Renal cortex interstitium (tissue), 11 donors: ENCODE data around the gene POLA1. TPM values are rescaled to one million over a fixed set of nuclear protein-coding genes. Genes with fewer than 3 reads are reported as not detected.

Experiments
- DNase-seq, 11 donors: peaks; one replicate each; pipeline ENCODE4 v3.0.0-alpha.2; 2013; ENCODE audit warnings: low read depth in 9 of 11, low spot score in 4 of 11; ENCODE audit errors: extremely low read depth in 1 of 11
- polyA plus RNA-seq, 3 donors: library from polyadenylated mRNA; unstranded; fragments of 120-200 nt; gene quantifications; one replicate each; pipeline ENCODE4 v1.2.1, GENCODE V29; 2013; ENCODE audit not compliant: insufficient read length in 3 of 3

The POLA1 gene
- polyA plus RNA-seq, 3 donors: 15.5 to 19.6 (median 18.9) TPM

DNA sequence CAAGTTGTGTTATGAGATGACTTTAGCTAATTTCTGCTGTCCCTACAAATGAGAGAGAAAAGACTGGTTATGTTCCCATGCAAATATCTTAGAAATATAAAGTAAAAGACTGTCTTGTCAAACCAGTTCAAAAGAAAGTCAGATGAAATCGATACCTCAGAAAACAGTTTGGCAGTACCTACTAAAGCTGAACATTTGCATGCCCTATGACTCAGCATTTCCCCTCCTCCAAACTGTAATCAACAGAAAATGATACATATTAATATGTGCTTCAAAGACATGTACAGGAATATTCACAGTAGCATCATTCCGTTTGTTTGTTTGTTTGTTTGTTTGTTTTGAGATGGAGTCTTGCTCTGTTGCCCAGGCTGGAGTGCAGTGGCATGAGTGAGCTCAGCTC, 231.7 kb downstream of the POLA1 start:
- DNase-seq: no peak

DNA sequence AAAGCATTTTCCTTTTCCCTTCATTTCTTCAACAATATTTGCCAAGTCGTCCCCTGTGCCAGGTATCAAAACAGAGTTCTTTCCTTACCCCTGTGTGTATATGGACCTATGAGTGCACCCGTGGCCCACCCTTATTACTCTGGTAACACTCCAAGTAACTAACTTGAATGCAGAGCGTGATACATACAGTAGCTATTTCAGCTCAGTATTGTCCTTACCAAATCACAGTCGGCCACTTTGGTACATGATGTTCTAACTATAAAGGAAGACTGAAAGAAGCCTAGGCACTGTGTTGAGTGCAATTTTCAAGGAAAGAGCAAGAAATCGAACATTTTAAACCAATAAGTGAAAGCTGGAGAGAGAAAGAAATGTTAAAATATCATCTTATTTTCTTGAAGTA, 233.7 kb downstream of the POLA1 start:
- DNase-seq: no peak

DNA sequence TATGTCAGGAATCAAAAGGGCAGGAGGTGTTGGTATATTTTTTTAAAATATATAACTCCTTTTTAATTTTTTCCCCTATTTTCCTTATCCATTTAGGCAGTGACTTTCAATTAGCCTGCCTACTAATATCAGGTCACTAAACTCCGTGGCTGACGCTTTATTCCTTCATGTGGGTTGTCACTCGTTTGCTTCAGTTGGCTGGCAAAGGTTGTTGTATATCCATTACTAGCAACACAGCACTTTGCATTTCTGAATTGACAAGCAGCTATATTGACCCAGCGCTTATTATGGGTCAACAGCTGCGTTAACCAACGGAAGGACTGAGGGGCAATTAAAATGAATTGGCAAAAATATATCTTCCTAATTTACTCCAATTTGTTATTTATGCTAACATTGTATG, 234.4 kb downstream of the POLA1 start:
- no peak for DNase-seq

DNA sequence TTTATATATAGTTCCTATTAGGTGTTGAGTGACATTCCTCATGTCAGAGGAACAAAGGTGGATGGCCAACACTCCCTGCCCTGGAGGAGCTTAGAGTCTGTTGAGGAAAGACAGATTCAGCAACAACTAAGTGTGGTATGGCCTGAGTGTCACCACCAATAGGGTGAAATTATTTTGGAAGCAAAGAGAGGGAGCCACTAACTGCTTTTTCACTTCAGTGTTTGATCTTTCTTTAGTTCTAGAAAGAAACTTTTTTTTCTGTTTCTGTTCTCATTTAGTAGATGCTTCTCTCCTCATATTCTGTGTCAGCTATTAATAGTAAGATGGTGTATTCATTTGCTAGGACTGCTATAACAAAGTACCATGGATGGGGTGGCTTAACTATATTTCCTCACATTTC, 240.6 kb downstream of the POLA1 start:
- no peak for DNase-seq

DNA sequence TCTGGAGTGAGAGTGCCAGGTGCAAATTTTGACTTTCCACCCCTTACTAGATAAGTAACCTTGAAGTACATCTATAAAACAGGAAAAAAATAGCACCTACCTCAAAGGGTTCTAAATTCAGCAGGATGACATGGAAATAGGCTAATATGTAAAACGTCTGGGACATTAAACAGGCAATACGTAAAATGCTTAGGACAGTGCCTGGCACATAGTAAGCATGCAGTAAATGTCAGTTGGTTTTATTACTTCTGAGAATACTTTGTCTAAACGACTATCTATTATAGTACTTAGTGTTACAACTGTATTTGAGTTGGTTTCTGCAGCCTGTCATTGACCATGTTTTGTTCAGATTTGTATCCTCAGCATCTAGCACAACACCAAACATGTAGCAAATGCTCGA, 251.3 kb downstream of the POLA1 start:
- DNase-seq: no peak

DNA sequence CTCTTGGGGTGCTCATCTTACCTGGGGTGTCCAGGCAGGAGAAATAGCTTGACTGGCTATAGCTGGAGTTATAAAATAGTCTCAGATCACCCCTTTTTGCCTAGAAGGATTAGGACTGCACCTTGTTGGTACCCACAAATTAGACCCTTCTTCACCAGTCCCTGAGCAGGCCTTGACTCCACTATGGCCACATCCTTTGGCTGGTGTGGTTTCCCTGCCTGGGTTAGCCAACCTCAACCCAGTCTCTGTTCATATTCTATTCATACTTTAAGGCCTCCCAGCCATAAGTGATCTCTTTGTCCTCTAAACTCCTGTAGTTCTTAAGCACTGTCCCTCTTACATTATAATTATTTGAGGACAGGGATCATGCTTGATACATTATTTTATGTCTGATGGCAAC, 252.7 kb downstream of the POLA1 start:
- DNase-seq: no peak

DNA sequence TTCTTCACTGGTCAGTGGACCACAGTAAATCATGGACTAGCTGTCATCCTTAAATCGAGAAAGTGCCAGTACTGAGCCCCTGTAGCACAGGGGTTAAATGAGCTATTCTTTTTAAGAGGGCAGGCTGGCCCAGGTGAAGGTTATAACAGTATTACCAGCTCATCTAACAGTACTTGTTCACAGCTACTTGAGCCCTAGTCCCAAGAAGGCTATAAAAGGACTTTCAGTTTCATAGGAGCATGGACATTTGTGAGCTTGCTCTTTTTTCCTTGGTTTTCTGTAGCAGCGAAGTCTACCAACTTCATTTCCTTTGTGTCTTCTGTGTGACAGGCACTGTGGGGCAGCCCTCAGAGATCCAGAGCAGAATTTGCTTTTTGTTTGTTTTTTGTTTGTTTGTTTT, 261.0 kb downstream of the POLA1 start:
- DNase-seq: no peak

DNA sequence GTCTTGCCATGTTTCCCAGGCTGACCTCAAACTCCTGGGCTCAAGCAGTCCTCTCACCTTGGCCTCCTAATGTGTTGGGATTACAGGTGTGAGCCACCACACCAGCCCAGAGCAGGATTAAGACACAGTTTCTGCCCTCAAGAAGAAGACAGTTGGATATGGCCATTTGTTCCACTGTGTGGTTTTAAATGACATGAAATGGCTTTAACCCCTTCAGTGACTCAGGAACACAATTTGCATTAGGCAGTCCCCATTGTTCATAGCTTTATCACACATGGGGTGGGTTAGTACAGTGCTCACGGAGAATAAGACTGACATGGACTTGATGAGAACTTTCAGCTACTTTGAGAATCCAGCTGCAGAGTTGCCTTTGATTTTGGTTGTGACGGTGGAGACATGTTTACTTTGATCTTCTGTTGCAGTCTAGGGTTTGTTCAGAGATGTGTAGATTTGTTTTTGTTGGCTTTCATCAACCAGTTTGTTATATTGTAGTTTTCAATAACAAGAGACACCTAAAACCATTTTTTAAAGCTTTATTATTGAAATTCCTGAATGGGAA, 261.7 kb downstream of the POLA1 start:
- DNase-seq: no peak

DNA sequence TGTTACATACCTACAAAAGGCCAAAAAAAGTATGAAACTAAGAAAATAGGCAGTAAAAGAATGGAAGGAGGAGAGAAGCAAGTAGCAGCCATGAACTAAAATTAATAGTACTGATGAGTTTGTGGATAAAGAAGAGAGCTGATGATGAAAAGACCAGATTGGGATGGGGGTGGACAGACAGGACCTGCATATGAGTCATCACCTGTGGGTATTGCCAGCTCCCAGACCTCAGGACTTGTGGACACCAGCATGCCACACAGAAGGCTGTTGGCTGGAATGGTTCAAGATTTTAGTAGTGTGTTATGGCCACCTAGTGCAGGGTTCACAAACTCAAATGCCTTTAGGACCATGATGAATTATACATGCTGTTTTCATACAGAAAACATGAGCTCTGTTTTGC, 263.1 kb downstream of the POLA1 start:
- DNase-seq: no peak

DNA sequence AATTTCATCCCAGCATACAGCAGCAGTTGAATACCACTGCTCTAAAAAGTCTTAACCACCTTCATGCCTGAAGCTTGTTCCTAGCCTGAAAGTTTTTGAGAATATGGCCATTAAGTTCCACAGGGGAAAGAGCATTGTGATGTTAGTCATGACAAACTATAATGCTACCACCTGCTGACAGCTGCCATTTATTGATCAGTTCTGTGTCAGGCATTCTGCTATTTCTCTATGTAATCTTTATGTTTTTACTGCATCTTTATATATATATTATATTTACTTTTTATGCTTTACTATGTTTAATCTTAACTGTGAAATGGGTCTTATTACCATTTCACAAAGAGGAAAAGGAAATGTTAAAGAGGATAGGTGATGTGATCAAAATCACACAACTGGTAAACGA, 268.1 kb downstream of the POLA1 start:
- DNase-seq: no peak

DNA sequence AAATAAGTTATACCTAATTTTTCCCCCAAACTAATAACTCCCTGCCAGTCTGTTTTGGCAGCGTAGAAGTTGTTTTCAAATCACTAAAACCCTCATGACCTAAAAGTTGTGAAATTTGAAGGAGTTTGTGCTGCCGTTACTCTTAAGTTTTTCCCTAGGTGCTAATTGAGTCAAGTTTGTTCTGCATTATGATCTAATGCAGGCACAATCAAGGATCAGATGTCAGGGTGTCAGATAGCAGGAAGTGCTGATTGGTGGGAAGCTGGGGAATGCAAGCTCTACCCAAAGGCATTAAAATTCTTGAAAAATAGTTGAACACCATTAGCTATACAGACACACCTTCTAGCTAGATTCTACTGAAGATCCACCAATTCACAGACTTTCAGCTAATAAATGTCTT, 270.1 kb downstream of the POLA1 start:
- no peak for DNase-seq

DNA sequence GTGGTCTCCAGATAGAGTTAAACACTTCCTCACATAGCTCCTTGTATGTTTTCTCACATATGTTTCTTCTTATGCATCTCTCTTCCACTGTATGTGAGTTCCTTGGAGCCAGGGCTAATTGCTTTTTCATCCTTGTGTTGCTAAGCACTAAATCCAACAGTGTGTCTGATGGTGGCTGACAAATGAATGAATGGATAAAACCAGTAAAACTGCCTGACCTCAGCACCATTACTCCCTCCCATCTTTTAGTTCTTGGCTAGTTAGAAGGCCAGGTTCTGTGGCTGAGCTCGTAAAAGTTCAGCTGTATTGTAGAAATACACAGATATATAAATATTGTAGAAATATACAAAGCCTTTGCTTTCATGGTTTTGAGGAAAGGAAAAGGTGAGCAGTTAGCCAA, 271.7 kb downstream of the POLA1 start:
- no peak for DNase-seq

DNA sequence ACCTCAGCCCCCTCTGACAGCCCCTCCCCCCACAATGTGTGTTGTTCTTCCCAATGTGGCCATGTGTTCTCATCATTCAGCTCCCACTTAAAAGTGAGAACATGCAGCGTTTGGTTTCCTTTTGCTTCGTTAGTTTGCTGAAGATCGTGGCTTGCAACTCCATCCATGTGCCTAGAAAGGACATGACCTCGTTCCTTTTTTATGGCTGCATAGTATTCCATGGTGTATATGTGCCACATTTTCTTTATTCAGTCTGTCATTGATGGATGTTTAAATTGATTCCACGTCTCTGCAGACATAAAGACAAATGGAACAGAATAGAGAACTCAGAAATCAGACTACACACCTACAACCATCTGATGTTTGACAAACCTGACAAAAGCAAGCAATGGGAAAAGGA, 276.1 kb downstream of the POLA1 start:
- no peak for DNase-seq

DNA sequence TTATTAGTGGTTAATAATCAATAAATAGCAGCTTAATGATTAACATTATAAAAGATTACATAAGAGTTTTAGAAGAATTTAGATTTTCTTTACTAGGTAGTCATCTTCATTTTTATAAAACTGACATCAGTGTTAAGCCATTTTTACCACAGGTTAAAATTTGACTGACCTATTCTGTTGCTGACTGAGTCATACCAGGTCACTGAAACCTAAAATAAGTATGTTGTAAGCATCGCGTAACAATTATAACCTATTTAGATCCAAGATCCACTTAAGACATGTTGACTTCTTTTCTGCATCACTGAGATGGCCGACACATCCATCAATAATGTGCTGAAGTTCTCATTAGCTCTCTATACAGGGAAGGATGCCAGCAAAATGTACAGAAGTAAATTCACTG, 285.4 kb downstream of the POLA1 start:
- no peak for DNase-seq

DNA sequence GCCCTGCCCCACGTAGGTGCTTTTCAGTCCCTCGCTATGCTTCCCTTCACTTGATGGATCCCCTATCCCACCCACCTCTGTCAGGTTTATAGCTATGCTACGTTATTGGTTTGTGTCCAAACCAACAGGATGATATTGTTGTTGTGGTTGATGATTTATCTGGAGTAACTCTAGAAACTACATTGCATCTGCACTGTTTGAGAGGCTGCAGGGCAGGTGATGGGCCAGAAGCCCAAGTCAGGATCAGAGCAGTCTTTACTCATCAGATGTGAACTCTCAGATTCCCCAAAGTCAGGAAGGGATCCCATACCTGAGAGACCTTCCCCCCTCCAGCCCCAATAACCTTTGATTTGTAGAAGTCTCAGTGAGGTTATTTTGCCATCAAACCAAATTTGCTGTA, 287.3 kb downstream of the POLA1 start:
- DNase-seq: no peak

DNA sequence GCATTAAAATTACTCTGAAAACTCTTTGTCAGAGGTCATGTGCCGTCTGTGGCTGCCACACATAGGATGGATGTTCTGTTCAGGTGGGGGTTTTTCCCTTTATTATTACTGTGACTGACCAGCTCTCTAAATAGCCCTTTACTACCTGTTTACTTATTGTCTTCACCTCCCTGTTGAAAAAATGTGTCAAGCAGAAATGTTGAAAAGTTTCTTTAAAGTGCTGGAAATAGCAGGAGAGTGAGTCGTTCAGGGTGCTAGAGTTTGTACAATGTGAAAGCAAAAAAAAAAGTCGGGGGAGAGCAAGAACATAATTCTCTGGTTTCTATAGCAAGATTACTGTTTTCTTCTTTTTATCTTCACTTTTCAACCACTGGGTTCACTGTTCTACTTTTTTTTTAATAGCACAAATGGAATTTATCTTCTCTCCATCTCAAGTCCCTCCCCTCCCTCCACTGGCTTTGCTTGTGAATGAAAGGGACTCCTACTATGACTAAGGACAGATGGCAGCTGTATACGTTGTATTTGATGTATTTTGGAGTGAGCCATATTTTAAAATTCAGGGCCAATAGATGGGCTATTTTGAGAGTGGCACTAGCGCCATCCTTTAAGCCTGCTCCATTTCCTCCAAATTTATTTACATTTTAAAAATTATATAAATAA, 288.7 kb downstream of the POLA1 start:
- no peak for DNase-seq

DNA sequence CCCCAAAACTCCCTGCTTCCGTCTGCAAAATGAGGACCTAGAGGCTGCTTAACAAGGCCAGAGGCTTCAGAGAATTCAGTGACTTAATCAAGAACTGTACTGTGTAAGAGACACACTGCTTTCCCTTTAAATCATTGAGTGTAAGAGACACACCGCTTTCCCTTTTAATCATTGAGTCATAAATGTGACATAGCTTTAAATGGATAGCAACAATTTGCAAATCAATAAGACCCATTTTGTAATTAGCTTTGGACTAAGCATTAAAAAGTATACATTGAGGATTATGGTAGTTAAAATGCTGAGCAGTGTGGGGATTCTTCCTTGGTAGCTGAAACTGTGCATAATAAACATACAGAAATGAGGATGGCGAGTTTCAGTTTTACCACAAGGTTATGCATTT, 290.2 kb downstream of the POLA1 start:
- no peak for DNase-seq

DNA sequence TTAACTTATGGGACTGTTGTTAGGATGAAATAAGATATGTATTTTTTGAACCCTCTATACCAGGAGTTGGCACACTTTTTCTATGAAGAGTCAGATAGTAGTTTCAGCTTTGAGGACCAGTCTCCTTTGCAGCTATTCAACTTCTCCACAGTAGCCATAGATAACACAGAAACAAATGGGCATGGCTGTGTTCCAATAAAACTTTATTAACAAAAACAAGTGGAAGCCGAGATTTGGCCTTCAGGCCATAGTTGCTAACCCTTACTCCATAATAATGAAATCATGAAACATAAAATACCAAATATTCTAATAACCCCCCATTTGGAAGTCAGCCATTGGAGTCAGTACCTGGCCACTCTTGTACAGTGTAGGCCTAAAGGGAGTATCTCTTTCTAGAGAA, 291.4 kb downstream of the POLA1 start:
- no peak for DNase-seq

DNA sequence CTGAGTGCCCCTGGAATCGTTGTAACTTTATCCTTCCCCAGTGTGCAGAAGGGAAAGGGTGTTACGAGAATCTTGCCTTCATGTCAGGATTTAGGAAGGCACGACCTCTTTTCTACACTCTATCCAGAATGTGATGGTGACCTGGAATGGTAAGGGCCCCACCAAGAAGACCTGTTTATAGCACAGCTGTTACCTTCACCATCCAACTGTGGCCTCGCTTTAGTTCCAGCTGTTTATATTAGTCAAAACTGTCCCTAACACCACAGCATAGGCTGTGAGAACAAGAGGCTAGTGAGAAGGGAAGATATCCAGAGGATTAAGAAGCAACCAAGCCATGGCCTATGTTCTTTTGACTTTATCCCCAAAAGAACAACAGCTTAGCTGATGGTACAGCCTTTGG, 294.0 kb downstream of the POLA1 start:
- no peak for DNase-seq

DNA sequence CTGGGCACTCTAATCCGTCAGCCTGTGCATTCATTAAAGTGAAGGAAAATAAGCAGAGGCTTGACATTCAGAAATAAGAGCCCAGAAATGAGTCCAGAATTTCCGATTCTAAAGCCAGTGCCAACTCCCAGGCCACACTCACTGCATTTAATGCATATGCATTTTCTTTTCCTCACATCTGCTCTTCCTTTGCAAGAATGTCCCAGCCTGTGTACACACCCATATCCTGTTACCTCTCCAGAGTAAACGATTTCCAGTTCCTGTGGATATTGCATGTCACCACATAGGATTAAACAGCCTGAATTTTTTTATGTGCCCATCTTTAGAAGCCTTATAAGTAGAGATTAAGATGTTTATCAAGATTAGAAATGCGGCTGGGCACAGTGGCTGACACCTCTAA, 294.6 kb downstream of the POLA1 start:
- DNase-seq: no peak

DNA sequence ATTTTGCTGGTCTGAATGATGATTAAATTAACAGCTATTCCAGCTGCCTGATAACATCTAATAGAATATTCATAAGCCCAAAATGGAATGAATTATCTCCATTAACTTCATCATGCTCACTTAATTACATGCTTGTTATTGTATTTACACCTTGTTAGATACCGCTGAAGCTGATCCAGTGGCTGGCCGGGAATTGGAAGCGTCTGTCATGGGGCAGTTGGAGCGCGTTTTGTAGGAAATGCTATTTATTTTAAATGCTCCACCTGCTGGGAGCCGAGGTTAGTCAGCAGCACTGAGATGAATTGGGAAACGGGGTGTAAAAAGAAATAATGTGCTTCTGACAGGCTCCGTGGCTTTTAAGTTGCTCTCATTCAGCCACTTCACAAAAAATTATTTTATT, 296.8 kb downstream of the POLA1 start:
- DNase-seq: no peak

DNA sequence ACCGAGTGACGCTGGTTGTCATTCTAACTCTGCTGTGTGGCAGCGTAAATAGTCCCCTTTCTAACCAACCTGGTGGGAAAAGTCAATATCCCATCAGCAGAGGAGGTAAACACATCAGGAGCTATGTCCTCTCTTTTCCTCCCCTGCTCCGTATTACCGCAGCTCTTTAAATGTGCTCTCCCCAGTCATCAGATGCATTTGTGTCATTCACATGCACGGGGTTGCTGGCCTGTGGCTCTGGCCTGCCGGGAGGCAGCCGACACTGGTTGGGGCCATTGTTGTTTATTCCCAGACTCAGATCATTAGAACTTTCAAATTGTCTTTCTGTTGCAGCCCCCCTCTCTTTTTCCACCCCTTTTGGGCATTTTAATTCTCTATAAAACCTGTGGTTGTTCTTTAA, 300.2 kb downstream of the POLA1 start:
- DNase-seq: no peak
